ENCODE results near the gene DPP10.
"Not testable (repeated sequence)": the region's sequence is repeated elsewhere in the genome, so short reads cannot be mapped to it uniquely, and the experiment has no call there.

DPP10 gene

GRCh38 chr2:114724454-114724853, 282.0 kb downstream of the DPP10 start:
- no peak for DNase-seq (ENCODE audit: low spot score)

- peak; percentile 80 for DNase-seq (ENCODE audit: low spot score)
Measured at GRCh38 chr2:114727012-114727411, 284.6 kb downstream of the DPP10 start.

GRCh38 chr2:114728372-114728771, 285.9 kb downstream of the DPP10 start:
- DNase-seq (ENCODE audit: low spot score) = no peak

GRCh38 chr2:114729026-114729425, 286.6 kb downstream of the DPP10 start:
- DNase-seq (ENCODE audit: low spot score) = peak; percentile 61

- DNase-seq (ENCODE audit: low spot score) = no peak
Measured at GRCh38 chr2:114735126-114735525, 292.7 kb downstream of the DPP10 start.

GRCh38 chr2:114742245-114742644, 299.8 kb downstream of the DPP10 start:
- no peak for DNase-seq (ENCODE audit: low spot score)

GRCh38 chr2:114745700-114746099, 303.3 kb downstream of the DPP10 start:
- no peak for DNase-seq (ENCODE audit: low spot score)

GRCh38 chr2:114748175-114748574, 305.7 kb downstream of the DPP10 start:
- DNase-seq (ENCODE audit: low spot score) = not testable (repeated sequence)

- DNase-seq (ENCODE audit: low spot score) = no peak
Measured at GRCh38 chr2:114752425-114752824, 310.0 kb downstream of the DPP10 start.

- no peak for DNase-seq (ENCODE audit: low spot score)
Measured at GRCh38 chr2:114753145-114753544, 310.7 kb downstream of the DPP10 start.

GRCh38 chr2:114754907-114755563, 312.6 kb downstream of the DPP10 start:
- DNase-seq (ENCODE audit: low spot score) = no peak

- no peak for DNase-seq (ENCODE audit: low spot score)
Measured at GRCh38 chr2:114762376-114762775, 319.9 kb downstream of the DPP10 start.

- no peak for DNase-seq (ENCODE audit: low spot score)
Measured at GRCh38 chr2:114762986-114763385, 320.5 kb downstream of the DPP10 start.

- DNase-seq (ENCODE audit: low spot score) = peak; percentile 71
Measured at GRCh38 chr2:114769110-114769509, 326.7 kb downstream of the DPP10 start.

GRCh38 chr2:114769991-114770390, 327.6 kb downstream of the DPP10 start:
- DNase-seq (ENCODE audit: low spot score) = no peak

- no peak for DNase-seq (ENCODE audit: low spot score)
Measured at GRCh38 chr2:114784046-114784445, 341.6 kb downstream of the DPP10 start.

GRCh38 chr2:114784890-114785583, 342.6 kb downstream of the DPP10 start:
- DNase-seq (ENCODE audit: low spot score) = no peak

GRCh38 chr2:114786901-114787300, 344.5 kb downstream of the DPP10 start:
- DNase-seq (ENCODE audit: low spot score) = no peak

- no peak for DNase-seq (ENCODE audit: low spot score)
Measured at GRCh38 chr2:114787486-114787885, 345.0 kb downstream of the DPP10 start.

GRCh38 chr2:114789989-114790388, 347.5 kb downstream of the DPP10 start:
- DNase-seq (ENCODE audit: low spot score) = no peak

GRCh38 chr2:114797540-114797939, 355.1 kb downstream of the DPP10 start:
- no peak for DNase-seq (ENCODE audit: low spot score)

GRCh38 chr2:114797942-114798341, 355.5 kb downstream of the DPP10 start:
- no peak for DNase-seq (ENCODE audit: low spot score)

GRCh38 chr2:114800371-114800770, 357.9 kb downstream of the DPP10 start:
- peak; percentile 61 for DNase-seq (ENCODE audit: low spot score)

- no peak for DNase-seq (ENCODE audit: low spot score)
Measured at GRCh38 chr2:114805195-114805594, 362.8 kb downstream of the DPP10 start.
